Activated CD8-positive, alpha-beta memory T cell treated with anti-CD3 and anti-CD28 coated beads, Interleukin-2, amount 50 U/mL, for 1 hour (primary cell): ENCODE measurements around the gene CNTFR.

ENCODE experiments used
- DNase-seq: peaks from one replicate; pipeline ENCODE4 v3.0.0-alpha.2; 2020; ENCODE audit errors: extremely low read depth

CNTFR gene

GRCh38 chr9:34620061-34620994 lies 30.8 kb upstream of the CNTFR start, which contains the start of gene DCTN3:
Gene DCTN3, minus strand, starts transcription at chr9:34620495. Its CDS starts 31 bp downstream, at chr9:34620464.
- DNase-seq, result peak; percentile 91

- no peak for DNase-seq
Measured at GRCh38 chr9:34615132-34615531, 25.6 kb upstream of the CNTFR start.

- peak; percentile 43 for DNase-seq
Measured at GRCh38 chr9:34612788-34613390, 23.4 kb upstream of the CNTFR start.

- no peak for DNase-seq
Measured at GRCh38 chr9:34611811-34612787, 22.6 kb upstream of the CNTFR start, which contains the start of gene RPP25L. Gene RPP25L, minus strand, starts transcription at chr9:34612097. Its CDS starts 801 bp downstream, at chr9:34611296.

- DNase-seq, result no peak
Measured at GRCh38 chr9:34611251-34611810, 21.8 kb upstream of the CNTFR start.

- no peak for DNase-seq
Measured at GRCh38 chr9:34610434-34611206, 21.1 kb upstream of the CNTFR start.

GRCh38 chr9:34607331-34607730 lies 17.8 kb upstream of the CNTFR start:
- no peak for DNase-seq

- DNase-seq, result no peak
Measured at GRCh38 chr9:34606905-34607304, 17.4 kb upstream of the CNTFR start.

GRCh38 chr9:34606190-34606589 lies 16.7 kb upstream of the CNTFR start:
- no peak for DNase-seq

- DNase-seq, result peak; percentile 32
Measured at GRCh38 chr9:34603610-34604231, 14.2 kb upstream of the CNTFR start.

- no peak for DNase-seq
Measured at GRCh38 chr9:34601937-34602573, 12.5 kb upstream of the CNTFR start.

- no peak for DNase-seq
Measured at GRCh38 chr9:34600908-34601307, 11.4 kb upstream of the CNTFR start.

GRCh38 chr9:34599546-34599945 lies 10.0 kb upstream of the CNTFR start:
- no peak for DNase-seq

GRCh38 chr9:34594177-34594576 lies 4.7 kb upstream of the CNTFR start:
- DNase-seq, result no peak

- DNase-seq, result no peak
Measured at GRCh38 chr9:34592895-34593601, 3.5 kb upstream of the CNTFR start.

- DNase-seq, result no peak
Measured at GRCh38 chr9:34591917-34592866, 2.7 kb upstream of the CNTFR start.

- DNase-seq, result peak; percentile 23
Measured at GRCh38 chr9:34591248-34591916, 1.9 kb upstream of the CNTFR start.
